Stimulated activated effector memory CD8-positive, alpha-beta T cell treated with anti-CD3 and anti-CD28 coated beads, Interleukin-12 subunit alpha, Interleukin-12 subunit beta, amount 100 ng/mL, for 72 hours (primary cell): ENCODE data around the gene MED4.
A peak's percentile ranks its signal among the peaks of the same experiment; 100 is the strongest.
"Not testable (repeated sequence)": the region's sequence is repeated elsewhere in the genome, so short reads cannot be mapped to it uniquely, and the experiment has no call there.

Experiments
- ATAC-seq: fragments of 150-1000 bp; cut with Tn5 transposase; 2 replicates; pipeline ENCODE4 v1.10.0; 2021
- DNase-seq, 2 donors: peaks; one replicate each; pipeline ENCODE4 v3.0.0; 2021 to 2022; ENCODE audit warnings: low spot score in 2 of 2
- H3K27ac Mint-ChIP-seq: one replicate; pipeline ENCODE4 v1.8.0; 2022; ENCODE audit warnings: mild to moderate bottlenecking, mixed read lengths
- H3K36me3 Mint-ChIP-seq: one replicate; pipeline ENCODE4 v1.8.0; 2022; ENCODE audit warnings: mild to moderate bottlenecking, mixed read lengths
- H3K4me1 Mint-ChIP-seq: one replicate; pipeline ENCODE4 v1.8.0; 2022; ENCODE audit warnings: mixed read lengths
- H3K4me3 Mint-ChIP-seq: one replicate; pipeline ENCODE4 v1.8.0; 2022; ENCODE audit warnings: mild to moderate bottlenecking, mixed read lengths
- H3K9me3 Mint-ChIP-seq: one replicate; pipeline ENCODE4 v1.8.0; 2022; ENCODE audit warnings: mixed read lengths

Gene MED4

GRCh38 chr13:48068036-48068435 lies 26.9 kb downstream of the MED4 start:
- DNase-seq (no peak), ATAC-seq (no peak)
- H3K9me3 Mint-ChIP-seq = no peaks in the 10 kb centered on the region
- H3K4me3 Mint-ChIP-seq = no peak overlapping the region
- H3K36me3 Mint-ChIP-seq = peaks cover 72% of the 10 kb centered on the region
- peaks cover 14% of the 10 kb centered on the region for H3K4me1 Mint-ChIP-seq
- no peak overlapping the region for H3K27ac Mint-ChIP-seq

DNA sequence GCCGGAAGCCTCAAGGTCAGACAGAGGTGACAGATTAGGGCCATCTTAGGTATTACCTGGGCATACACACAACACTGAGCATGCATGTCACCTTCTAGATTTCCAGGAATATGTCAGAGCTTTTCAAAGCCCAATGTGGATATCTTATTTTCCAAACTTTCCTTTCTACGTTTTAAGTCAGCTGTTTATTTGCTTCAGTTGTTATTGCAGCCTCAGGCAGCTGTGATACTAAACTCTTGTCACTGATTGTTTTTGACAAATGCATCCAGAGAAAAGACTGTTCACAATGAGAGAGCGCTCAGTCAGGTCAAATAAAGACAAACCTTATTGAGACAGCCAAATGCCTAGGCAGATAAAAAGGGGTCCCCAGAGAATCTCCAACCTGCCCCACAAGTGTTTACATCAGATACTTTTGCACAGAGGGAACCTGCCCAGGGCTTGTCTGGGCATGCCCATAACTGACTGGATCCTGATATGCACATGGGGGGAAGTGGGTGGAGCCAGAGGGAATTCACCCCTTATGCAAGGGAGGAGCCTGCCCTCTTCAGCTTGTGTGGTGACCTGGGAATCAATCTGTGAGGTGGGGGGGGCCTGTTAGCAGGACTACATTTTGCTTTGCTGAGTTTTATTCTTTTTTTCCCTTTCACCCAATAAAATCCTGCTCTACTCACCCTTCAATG lies 28.5 kb downstream of the MED4 start:
- DNase-seq (no peak), ATAC-seq (peak; percentile 87)
- H3K27ac Mint-ChIP-seq = peak overlapping the region; percentile 92
- H3K36me3 Mint-ChIP-seq = peaks cover 56% of the 10 kb centered on the region
- peaks cover 19% of the 10 kb centered on the region for H3K4me1 Mint-ChIP-seq
- no peaks in the 10 kb centered on the region for H3K9me3 Mint-ChIP-seq
- no peak overlapping the region for H3K4me3 Mint-ChIP-seq

DNA sequence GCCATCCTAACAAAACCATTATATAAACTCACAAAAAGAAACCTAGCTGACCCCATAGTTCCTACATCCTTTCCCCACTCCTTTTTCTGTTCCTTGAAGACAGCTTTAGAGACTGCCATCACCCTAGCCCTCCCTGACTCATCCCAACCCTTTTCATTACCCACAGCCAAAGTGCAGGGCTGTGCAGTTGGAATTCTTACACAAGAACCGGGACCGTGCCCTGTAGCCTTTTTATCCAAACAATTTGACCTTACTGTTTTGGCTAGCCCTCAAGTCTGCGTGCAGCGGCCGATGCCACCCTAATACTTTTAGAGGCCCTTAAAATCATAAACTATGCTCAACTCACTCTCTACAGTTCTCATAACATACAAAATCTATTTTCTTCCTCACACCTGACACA lies 35.0 kb downstream of the MED4 start:
- H3K4me1 Mint-ChIP-seq = peaks cover 54% of the 10 kb centered on the region
- not testable (repeated sequence) for H3K4me3 Mint-ChIP-seq, DNase-seq, ATAC-seq, H3K9me3 Mint-ChIP-seq
- peak overlapping the region; percentile 68 for H3K27ac Mint-ChIP-seq
- H3K36me3 Mint-ChIP-seq = peaks cover 23% of the 10 kb centered on the region

DNA sequence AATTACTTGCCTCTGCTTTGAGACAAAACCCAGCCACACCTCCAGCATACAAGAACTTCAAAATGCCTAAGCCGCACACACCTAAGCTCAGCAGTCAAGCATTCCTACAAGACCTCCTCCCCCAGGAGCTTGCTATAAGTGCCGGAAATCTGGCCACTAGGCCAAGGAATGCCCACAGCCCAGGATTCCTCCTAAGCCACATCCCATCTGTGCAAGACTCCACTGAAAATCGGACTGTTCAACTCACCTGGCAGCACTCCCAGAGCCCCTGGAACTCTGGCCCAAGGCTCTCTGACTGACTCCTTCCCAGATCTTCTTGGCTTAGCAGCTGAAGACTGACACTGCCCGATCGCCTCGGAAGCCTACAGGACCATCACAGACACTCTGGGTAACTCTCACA lies 36.4 kb downstream of the MED4 start:
- Mint-ChIP-seq H3K36me3 (peaks cover 18% of the 10 kb centered on the region), H3K4me1 (peaks cover 54% of the 10 kb centered on the region), H3K27ac (peak overlapping the region; percentile 71)
- not testable (repeated sequence) for H3K4me3 Mint-ChIP-seq, DNase-seq, H3K9me3 Mint-ChIP-seq, ATAC-seq

- peak; percentile 71 for ATAC-seq
- Mint-ChIP-seq H3K4me1 (peaks cover 45% of the 10 kb centered on the region), H3K4me3 (no peak overlapping the region), H3K9me3 (no peaks in the 10 kb centered on the region), H3K27ac (peak overlapping the region; percentile 64), H3K36me3 (peaks cover 39% of the 10 kb centered on the region)
- no peak for DNase-seq
These were observed 39.2 kb downstream of the MED4 start for GRCh38 chr13:48055712-48056111.

- Mint-ChIP-seq H3K4me3 (no peak overlapping the region), H3K36me3 (peaks cover 50% of the 10 kb centered on the region), H3K4me1 (peaks cover 34% of the 10 kb centered on the region), H3K9me3 (no peaks in the 10 kb centered on the region), H3K27ac (no peak overlapping the region)
- ATAC-seq (no peak), DNase-seq (no peak)
These were observed 40.3 kb downstream of the MED4 start for GRCh38 chr13:48054601-48055000.

- Mint-ChIP-seq H3K9me3 (no peaks in the 10 kb centered on the region), H3K4me1 (peaks cover 3% of the 10 kb centered on the region), H3K27ac (peak overlapping the region; percentile 1), H3K4me3 (no peak overlapping the region), H3K36me3 (peaks cover 75% of the 10 kb centered on the region)
- DNase-seq (no peak), ATAC-seq (no peak)
These were observed 44.4 kb downstream of the MED4 start for GRCh38 chr13:48050550-48050949.

DNA sequence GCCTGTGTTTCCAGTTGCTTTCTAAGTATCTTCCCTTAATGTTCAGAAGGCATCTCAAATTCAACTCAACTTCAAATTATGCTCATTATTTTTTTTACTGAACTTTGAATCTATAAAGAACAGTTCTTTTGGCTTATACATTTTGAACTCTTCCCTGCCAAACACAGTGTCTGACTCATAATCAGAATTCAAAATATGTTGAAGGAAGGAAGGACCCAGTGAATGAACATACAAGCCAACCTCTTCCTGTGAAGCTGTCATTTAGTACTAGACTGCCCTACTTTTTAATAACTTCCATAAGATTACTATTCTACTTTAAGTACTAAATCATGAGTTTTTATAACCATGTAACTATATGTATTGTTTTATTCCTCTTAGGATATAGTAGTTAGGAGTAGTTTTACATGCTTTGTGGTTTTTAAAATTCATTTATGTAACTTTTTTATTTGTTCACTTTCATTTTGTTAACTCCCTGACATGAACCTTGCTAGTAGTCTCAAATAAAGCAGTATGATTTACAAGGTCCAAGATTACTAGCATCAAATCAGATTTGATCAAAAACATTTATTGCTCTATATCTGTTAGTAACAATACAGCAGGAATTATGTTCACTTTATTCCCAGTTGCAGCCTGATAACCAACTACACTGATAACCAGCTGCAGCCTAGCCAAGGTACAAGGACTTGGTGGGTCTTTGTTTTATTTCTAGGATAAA lies 51.0 kb downstream of the MED4 start:
- H3K9me3 Mint-ChIP-seq = no peaks in the 10 kb centered on the region
- ATAC-seq = peak; percentile 65
- no peak overlapping the region for H3K4me3 Mint-ChIP-seq
- H3K36me3 Mint-ChIP-seq = peaks cover 48% of the 10 kb centered on the region
- peak overlapping the region; percentile 64 for H3K27ac Mint-ChIP-seq
- DNase-seq = no peak
- peaks cover 5% of the 10 kb centered on the region for H3K4me1 Mint-ChIP-seq

GRCh38 chr13:48042894-48043293 lies 52.0 kb downstream of the MED4 start:
- Mint-ChIP-seq H3K9me3 (no peaks in the 10 kb centered on the region), H3K36me3 (peaks cover 49% of the 10 kb centered on the region), H3K4me1 (peaks cover 10% of the 10 kb centered on the region), H3K27ac (peak overlapping the region; percentile 64), H3K4me3 (no peak overlapping the region)
- DNase-seq = no peak
- ATAC-seq = no peak

DNA sequence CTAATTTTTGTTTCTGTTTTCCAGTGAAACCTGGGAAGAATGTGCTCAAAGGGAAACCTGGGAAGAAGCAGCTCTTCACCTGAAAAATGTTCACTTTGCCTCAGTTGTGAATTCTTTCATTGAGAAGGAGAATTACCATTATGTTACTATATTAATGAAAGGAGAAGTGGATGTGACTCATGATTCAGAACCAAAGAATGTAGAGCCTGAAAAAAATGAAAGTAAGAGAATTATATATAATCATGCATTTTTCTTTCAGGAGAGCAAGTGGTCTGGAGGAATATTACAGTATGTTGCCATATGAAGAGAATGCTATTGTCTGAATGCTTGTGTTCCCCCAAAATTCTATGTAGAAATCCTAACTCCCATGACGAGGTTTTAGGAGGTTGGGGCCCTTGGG lies 54.0 kb downstream of the MED4 start:
- DNase-seq (no peak), ATAC-seq (no peak)
- Mint-ChIP-seq H3K27ac (peak overlapping the region; percentile 64), H3K9me3 (no peaks in the 10 kb centered on the region), H3K36me3 (peaks cover 37% of the 10 kb centered on the region), H3K4me1 (peaks cover 17% of the 10 kb centered on the region), H3K4me3 (no peak overlapping the region)

- DNase-seq = no peak
- no peak for ATAC-seq
- Mint-ChIP-seq H3K9me3 (no peaks in the 10 kb centered on the region), H3K36me3 (peaks cover 33% of the 10 kb centered on the region), H3K4me3 (peak overlapping the region; percentile 89), H3K27ac (peak overlapping the region; percentile 97), H3K4me1 (peaks cover 17% of the 10 kb centered on the region)
These were observed 54.9 kb downstream of the MED4 start for GRCh38 chr13:48040049-48040448.

GRCh38 chr13:48038761-48039160 lies 56.1 kb downstream of the MED4 start:
- ATAC-seq (no peak), DNase-seq (no peak)
- Mint-ChIP-seq H3K36me3 (peaks cover 33% of the 10 kb centered on the region), H3K9me3 (no peaks in the 10 kb centered on the region), H3K4me1 (peaks cover 17% of the 10 kb centered on the region), H3K4me3 (peak overlapping the region; percentile 89), H3K27ac (peak overlapping the region; percentile 97)

DNA sequence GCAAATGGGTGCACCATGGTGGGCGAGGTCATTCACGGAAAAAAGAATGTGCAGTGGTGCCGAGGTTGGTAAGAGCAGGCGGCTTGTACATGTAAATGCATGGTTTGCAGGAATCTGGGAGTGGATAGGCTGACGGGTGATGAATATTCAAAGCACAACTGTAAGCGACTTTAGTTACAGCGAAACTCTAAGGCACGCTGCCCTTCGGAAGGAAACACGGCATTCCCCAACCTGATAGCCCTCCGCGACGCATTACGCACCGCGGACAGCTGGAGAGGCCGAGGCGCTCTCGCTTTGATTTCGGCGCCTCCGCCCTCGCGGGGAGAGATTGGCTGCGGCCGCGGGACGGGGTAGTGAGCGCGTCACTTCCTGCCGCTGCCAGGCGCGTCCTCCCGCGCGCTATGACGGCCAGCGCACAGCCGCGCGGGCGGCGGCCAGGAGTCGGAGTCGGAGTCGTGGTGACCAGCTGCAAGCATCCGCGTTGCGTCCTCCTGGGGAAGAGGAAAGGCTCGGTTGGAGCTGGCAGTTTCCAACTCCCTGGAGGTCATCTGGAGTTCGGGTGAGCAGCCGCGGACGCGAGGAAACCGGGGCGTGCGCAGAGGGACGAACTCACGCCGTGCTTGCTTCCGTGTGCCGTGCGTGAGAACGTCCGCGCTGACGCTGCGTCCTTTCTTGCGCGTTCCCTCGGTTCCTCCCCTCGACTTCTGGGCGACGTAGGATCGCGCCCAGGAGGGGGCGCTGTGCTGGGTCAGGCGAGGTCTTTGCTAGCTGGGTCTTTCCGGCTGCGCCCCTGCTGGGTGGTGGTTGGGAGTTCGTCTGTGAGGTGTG lies 57.3 kb downstream of the MED4 start, which contains the start of gene NUDT15:
Gene NUDT15 (plus strand): TSS at position 381 of the 828 bp plus-strand sequence. CDS start 21 bp downstream, at position 402.
- DNase-seq = peak; percentile 88 to 97
- H3K4me1 Mint-ChIP-seq = peaks cover 17% of the 10 kb centered on the region
- ATAC-seq = peak; percentile 96
- H3K27ac Mint-ChIP-seq = peak within 1 kb of the TSS; percentile 97
- peaks cover 33% of the 10 kb centered on the region for H3K36me3 Mint-ChIP-seq
- H3K4me3 Mint-ChIP-seq = peak within 1 kb of the TSS; percentile 89
- H3K9me3 Mint-ChIP-seq = no peaks in the 10 kb centered on the region

GRCh38 chr13:48029859-48030258 lies 65.0 kb downstream of the MED4 start:
- H3K36me3 Mint-ChIP-seq = no peaks in the 10 kb centered on the region
- H3K4me1 Mint-ChIP-seq = no peaks in the 10 kb centered on the region
- peak; percentile 58 for ATAC-seq
- no peak overlapping the region for H3K27ac Mint-ChIP-seq
- no peak for DNase-seq
- peaks cover 3% of the 10 kb centered on the region for H3K9me3 Mint-ChIP-seq
- no peak overlapping the region for H3K4me3 Mint-ChIP-seq

- no peak for ATAC-seq
- Mint-ChIP-seq H3K36me3 (no peaks in the 10 kb centered on the region), H3K4me1 (no peaks in the 10 kb centered on the region), H3K27ac (no peak overlapping the region), H3K4me3 (no peak overlapping the region), H3K9me3 (peaks cover 3% of the 10 kb centered on the region)
- no peak for DNase-seq
These were observed 66.8 kb downstream of the MED4 start for GRCh38 chr13:48028066-48028465.
